Stomach (tissue), 4 donors: ENCODE data around the gene KLHL17.

Source experiments
- CTCF ChIP-seq, 7 experiments: fragments of 450-650 bp in 4 of 7; fragments of 200-600 bp in 3 of 7; sonication (generic) in 3 of 7; IDR thresholded peaks; one replicate each; pipeline ENCODE4 v1.5.1; 2016 to 2019; ENCODE audit warnings: antibody characterized with exemption in 7 of 7, control low read depth in 2 of 7, mild to moderate bottlenecking in 1 of 7
- POLR2A ChIP-seq, 4 donors: fragments of 450-650 bp; IDR thresholded peaks; one replicate each; pipeline ENCODE4 v1.6.1; 2016; ENCODE audit warnings: antibody characterized with exemption in 4 of 4, control low read depth in 2 of 4, mild to moderate bottlenecking in 1 of 4, moderate library complexity in 1 of 4
- POLR2AphosphoS5 ChIP-seq, 3 donors: sonication (generic); formaldehyde crosslinking; IDR thresholded peaks; one replicate each; pipeline ENCODE4 v1.6.1; 2016; ENCODE audit warnings: antibody characterized with exemption in 3 of 3

DNA sequence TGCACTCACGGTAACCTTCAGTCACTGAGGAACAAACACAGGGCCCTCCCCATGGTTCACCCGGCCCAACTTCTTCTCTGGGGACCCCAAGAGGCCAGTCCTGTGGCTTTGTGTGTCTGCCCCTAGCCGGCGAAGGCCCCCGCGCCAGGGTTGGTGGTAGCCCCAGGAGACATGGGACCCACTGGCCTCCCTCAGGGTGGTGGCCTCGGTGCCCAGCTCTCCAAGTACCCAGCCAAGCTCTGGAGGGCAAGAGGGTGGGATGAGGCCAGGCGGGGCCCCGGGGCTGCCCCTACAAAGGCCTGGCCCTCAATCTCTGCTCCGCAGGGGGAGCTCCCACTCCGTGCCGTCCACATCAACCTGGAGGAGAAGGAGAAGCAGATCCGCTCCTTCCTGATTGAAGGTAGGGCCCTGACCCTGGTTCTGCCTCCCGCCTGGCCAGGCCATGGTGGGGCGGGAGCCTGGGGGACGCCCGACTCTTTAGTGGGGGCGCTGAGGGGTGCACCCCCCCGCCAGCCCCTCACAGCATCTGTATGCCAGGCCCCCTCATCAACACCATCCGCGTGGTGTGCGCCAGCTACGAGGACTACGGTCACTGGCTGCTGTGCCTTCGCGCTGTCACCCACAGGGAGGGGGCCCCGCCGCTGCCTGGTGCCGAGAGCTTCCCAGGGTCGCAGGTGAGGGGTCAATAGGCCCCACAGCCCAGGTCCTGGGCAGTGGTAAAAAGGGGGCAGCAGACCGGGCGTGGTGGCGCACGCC, 11.5 kb downstream of the KLHL17 start:
- no peak for TF ChIP-seq CTCF (IDR thresholded peaks at IDR 0.05)
- no peak for TF ChIP-seq POLR2A (IDR thresholded peaks at IDR 0.05)
- no peak for TF ChIP-seq POLR2AphosphoS5 (IDR thresholded peaks at IDR 0.05)
